IMR-90 (cell line): Measurements from ENCODE around the gene NRARP. TPM values are rescaled to one million over a fixed set of nuclear protein-coding genes. Genes with fewer than 3 reads are reported as not detected.
A peak's percentile ranks its signal among the peaks of the same experiment; 100 is the strongest.

ENCODE experiments used
- ATAC-seq: fragments of 200-7000 bp; cut with Tn5 transposase; 2 replicates; pipeline ENCODE4 v1.9.1; 2020; ENCODE audit warnings: low read depth, mild to moderate bottlenecking, moderate library complexity
- BruUV-seq: library from RNA; stranded (reverse); fragments of 400-500 nt; replicated peaks from 2 replicates; lab custom pipeline; 2021; lab: Mats Ljungman, UMichigan
- CTCF ChIA-PET: fragments of 300-600 bp; formaldehyde crosslinking; extraction: SDS; loops from one replicate; lab custom pipeline; 2021; ENCODE audit warnings: antibody characterized with exemption; lab: Yijun Ruan, JAX
- POLR2A ChIA-PET: fragments of 300-600 bp; sonication (Branson Sonifier 250); formaldehyde crosslinking; loops from one replicate; lab custom pipeline; 2022; ENCODE audit warnings: antibody characterized with exemption; ENCODE audit not compliant: unreplicated experiment; lab: Charles Lee
- DNase-seq: peaks from one replicate; pipeline ENCODE4 v3.0.0; 2013
- H2AFZ ChIP-seq: replicated peaks from 2 replicates; pipeline ENCODE3; 2013; ENCODE audit warnings: low read length, mild to moderate bottlenecking; ENCODE audit not compliant: poor library complexity
- H2AK5ac ChIP-seq: 2 replicates; pipeline ENCODE4 v1.6.1; 2013; ENCODE audit warnings: low read depth, low read length, inconsistent platforms
- H2AK9ac ChIP-seq: replicated peaks from 2 replicates; pipeline ENCODE3; 2013; ENCODE audit warnings: mild to moderate bottlenecking, low read depth, low read length, moderate library complexity; ENCODE audit not compliant: poor library complexity
- H2BK120ac ChIP-seq: 2 replicates; pipeline ENCODE4 v1.6.1; 2013; ENCODE audit warnings: low read depth, low read length, inconsistent platforms
- H2BK15ac ChIP-seq: 3 replicates; pipeline ENCODE4 v1.6.1; 2013; ENCODE audit warnings: low read depth, low read length, inconsistent platforms
- H2BK20ac ChIP-seq: 2 replicates; pipeline ENCODE4 v1.6.1; 2013; ENCODE audit warnings: low read depth, mild to moderate bottlenecking, inconsistent platforms, low read length, moderate library complexity
- H2BK5ac ChIP-seq: 2 replicates; pipeline ENCODE4 v1.6.1; 2013; ENCODE audit warnings: mild to moderate bottlenecking, low read depth, low read length, inconsistent platforms; ENCODE audit not compliant: poor library complexity, severe bottlenecking
- H3K14ac ChIP-seq: replicated peaks from 2 replicates; pipeline ENCODE4 v1.6.1; 2013; ENCODE audit warnings: low read depth, low read length, inconsistent platforms
- H3K18ac ChIP-seq: 2 replicates; pipeline ENCODE4 v1.6.1; 2013; ENCODE audit warnings: low read depth, low read length, control low read depth
- H3K23ac ChIP-seq: 2 replicates; pipeline ENCODE4 v1.6.1; 2013; ENCODE audit warnings: low read depth, low read length, inconsistent platforms
- H3K27ac ChIP-seq: 2 replicates; pipeline ENCODE4 v1.5.1; 2013; ENCODE audit warnings: mild to moderate bottlenecking, control low read depth, low read length; ENCODE audit not compliant: insufficient read depth
- H3K27me3 ChIP-seq: 2 replicates; pipeline ENCODE4 v1.6.1; 2013; ENCODE audit warnings: low read length; ENCODE audit not compliant: control insufficient read depth, insufficient read depth
- H3K36me3 ChIP-seq: 2 replicates; pipeline ENCODE4 v1.6.1; 2013; ENCODE audit warnings: low read length, mixed read lengths; ENCODE audit not compliant: control insufficient read depth, insufficient read depth
- H3K4ac ChIP-seq: 2 replicates; pipeline ENCODE4 v1.6.1; 2013; ENCODE audit warnings: low read depth, low read length, inconsistent platforms
- H3K4me1 ChIP-seq: 2 replicates; pipeline ENCODE4 v1.6.1; 2013; ENCODE audit warnings: low read length, mixed read lengths; ENCODE audit not compliant: control insufficient read depth, insufficient read depth
- H3K4me2 ChIP-seq: 2 replicates; pipeline ENCODE4 v1.6.1; 2013; ENCODE audit warnings: low read depth, mild to moderate bottlenecking, control low read depth, low read length, moderate library complexity
- H3K4me3 ChIP-seq: 2 replicates; pipeline ENCODE4 v1.5.1; 2013; ENCODE audit warnings: low read depth, mild to moderate bottlenecking, control low read depth, low read length, moderate library complexity; ENCODE audit not compliant: insufficient read depth
- H3K56ac ChIP-seq: 2 replicates; pipeline ENCODE4 v1.6.1; 2013; ENCODE audit warnings: low read length, inconsistent platforms; ENCODE audit not compliant: insufficient read depth; ENCODE audit errors: extremely low read depth
- H3K79me1 ChIP-seq, 2 experiments: 2 replicates each; pipeline ENCODE4 v1.6.1; 2013; ENCODE audit warnings: low read length in 2 of 2, inconsistent platforms in 1 of 2, low read depth in 1 of 2
- H3K9ac ChIP-seq: 2 replicates; pipeline ENCODE4 v1.6.1; 2013; ENCODE audit warnings: low read depth, low read length, control low read depth
- H3K9me1 ChIP-seq: 2 replicates; pipeline ENCODE4 v1.6.1; 2013; ENCODE audit warnings: low read length, inconsistent platforms; ENCODE audit not compliant: insufficient read depth
- H3K9me3 ChIP-seq: 2 replicates; pipeline ENCODE4 v1.6.1; 2013; ENCODE audit warnings: low read length; ENCODE audit not compliant: control insufficient read depth, insufficient read depth
- H4K20me1 ChIP-seq: 2 replicates; pipeline ENCODE4 v1.6.1; 2013; ENCODE audit warnings: low read length, inconsistent platforms; ENCODE audit not compliant: insufficient read depth
- H4K5ac ChIP-seq: 2 replicates; pipeline ENCODE4 v1.6.1; 2013; ENCODE audit warnings: mild to moderate bottlenecking, low read depth, low read length, control low read depth
- H4K8ac ChIP-seq, 2 experiments: 2 replicates each; pipeline ENCODE4 v1.6.1; 2013; ENCODE audit warnings: low read depth in 2 of 2, low read length in 2 of 2, control low read depth in 1 of 2, inconsistent platforms in 1 of 2
- H4K91ac ChIP-seq: 2 replicates; pipeline ENCODE4 v1.6.1; 2013; ENCODE audit warnings: low read depth, low read length, inconsistent platforms; ENCODE audit not compliant: insufficient read depth
- MXI1 ChIP-seq: IDR thresholded peaks from 2 replicates; pipeline ENCODE4 v1.6.1; 2012; ENCODE audit warnings: low read depth, mild to moderate bottlenecking, low read length, moderate library complexity, borderline replicate concordance
- NFE2L2 ChIP-seq: fragments of 150-350 bp; IDR thresholded peaks from 2 replicates; pipeline ENCODE4 v1.6.1; 2016; ENCODE audit warnings: low read depth, mild to moderate bottlenecking, low read length
- POLR2A ChIP-seq: IDR thresholded peaks from 2 replicates; pipeline ENCODE4 v1.6.1; 2012; ENCODE audit warnings: mild to moderate bottlenecking, low read depth, low read length
- RAD21 ChIP-seq: IDR thresholded peaks from 2 replicates; pipeline ENCODE4 v1.6.1; 2012; ENCODE audit warnings: low read length, improper control_type of control experiment
- RFX5 ChIP-seq: IDR thresholded peaks from 2 replicates; pipeline ENCODE4 v1.8.0; 2012; ENCODE audit warnings: low read depth, mild to moderate bottlenecking, low read length, moderate library complexity
- WGBS, 2 experiments: methylation state at CpG; one replicate each; pipeline versions ENCODE4 v1.1.5 to v1.1.7; 2013; ENCODE audit warnings: missing lambda C conversion rate in 2 of 2; ENCODE audit not compliant: insufficient read length in 1 of 2; ENCODE audit errors: extremely low coverage in 2 of 2; 5-methylcytosine and 5-hydroxymethylcytosine counted together
- dilution Hi-C: fragments of 300-500 bp; cut with HindIII; formaldehyde crosslinking; loops from one replicate; pipeline ENCODE4 v1.14.3; 2018; ENCODE audit warnings: low sequenced_read_pairs; ENCODE audit not compliant: unreplicated experiment
- in situ Hi-C: fragments of 300-500 bp; cut with MboI; formaldehyde crosslinking; loops from 3 replicates; pipeline ENCODE4 v1.14.3; 2019; ENCODE audit warnings: low sequenced_read_pairs, inconsistent platforms, mixed read lengths
- intact Hi-C: fragments of 100-400 bp; cut with micrococcal nuclease; formaldehyde crosslinking; loops from 2 replicates; pipeline ENCODE4 v1.10.0; 2022
- polyA plus RNA-seq, 3 experiments: library from polyadenylated mRNA; depleted of rRNA; stranded (reverse); fragments of >200 nt; gene quantifications; 2 replicates each; pipeline ENCODE4 v1.2.3, GENCODE V29; 2012; ENCODE audit warnings: low replicate concordance in 1 of 3
- total RNA-seq: library from RNA; depleted of rRNA; stranded (reverse); fragments of >200 nt; gene quantifications from 2 replicates; pipeline ENCODE4 v1.2.3, GENCODE V29; 2012

The NRARP gene
- total and polyA plus RNA-seq, 2 of the 4 experiments (the other 2 are of a cell fraction): 0.15 TPM; not detected in 1

DNA sequence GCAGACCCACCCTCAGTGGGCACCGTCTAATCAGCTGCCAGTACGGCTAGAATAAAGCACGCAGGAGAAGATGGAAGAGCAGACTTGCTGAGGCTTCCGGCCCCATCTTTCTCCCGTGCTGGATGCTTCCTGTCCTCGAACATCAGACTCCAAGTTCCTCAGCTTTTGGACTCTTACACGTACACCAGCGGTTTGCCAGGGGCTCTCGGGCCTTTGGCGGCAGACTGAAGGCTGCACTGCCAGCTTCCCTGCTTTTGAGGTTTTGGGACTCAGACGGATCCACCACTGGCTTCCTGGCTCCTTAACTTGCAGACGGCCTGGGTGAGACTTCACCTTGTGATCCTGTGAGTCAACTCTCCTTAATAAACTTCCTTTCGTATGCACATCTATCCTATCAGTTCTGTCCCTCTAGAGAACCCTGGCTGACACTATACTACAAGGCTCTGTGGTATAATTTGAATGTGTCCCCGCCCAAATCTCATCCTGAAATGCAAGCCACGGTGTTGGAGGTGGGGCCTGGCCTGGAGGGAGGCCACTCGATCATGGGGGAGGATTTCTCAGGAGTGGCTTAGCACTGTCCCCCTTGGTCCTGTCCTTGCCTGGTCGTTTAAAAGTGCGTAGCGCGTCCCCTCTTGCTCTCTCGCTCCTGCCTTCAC, 31.1 kb upstream of the NRARP start:
- CTCF ChIA-PET: no interaction called here
- intact Hi-C loops: no loop called here
- POLR2A ChIA-PET: no interaction called here

More for the DNA sequence above, 31.1 kb upstream of the NRARP start:
- H3K4me2 ChIP-seq: no peak overlapping the region
- no peak overlapping the region for H4K91ac ChIP-seq
- no peak for TF ChIP-seq NFE2L2
- no peak for TF ChIP-seq POLR2A
- TF ChIP-seq MXI1: no peak
- TF ChIP-seq RAD21: no peak
- TF ChIP-seq RFX5: no peak
- DNase-seq: peak; percentile 14
- no peak overlapping the region for H2AK9ac ChIP-seq
- H2BK120ac ChIP-seq: no peak overlapping the region
- H2AFZ ChIP-seq: no peak overlapping the region
- no peaks in the 10 kb centered on the region for H3K79me1 ChIP-seq
- H3K4me3 ChIP-seq: no peak overlapping the region
- H2BK20ac ChIP-seq: no peak overlapping the region
- ATAC-seq: 0 out of 2 replicates have a peak, but pooled peaks have one; percentile 24
- H3K14ac ChIP-seq: no peak overlapping the region
- H3K9me1 ChIP-seq: no peaks in the 10 kb centered on the region
- no peak overlapping the region for H3K27ac ChIP-seq
- H3K36me3 ChIP-seq: no peaks in the 10 kb centered on the region
- no peak overlapping the region for H3K9ac ChIP-seq
- 65% methylated on average over 14 of the region's 21 CpGs; no CpG with 5 or more reads in 1 of the 2 experiments for WGBS, 2 experiments
- no peaks in the 10 kb centered on the region for H3K27me3 ChIP-seq
- BruUV-seq: no TSS peak
- no peak overlapping the region for H2AK5ac ChIP-seq
- no peak overlapping the region for H3K4ac ChIP-seq
- H4K8ac ChIP-seq: no peak overlapping the region
- peaks cover 4% of the 10 kb centered on the region; the same call in 1 of the 2 replicates for H3K9me3 ChIP-seq
- no peak overlapping the region for H2BK5ac ChIP-seq
- no peak overlapping the region for H2BK15ac ChIP-seq
- no peaks in the 10 kb centered on the region for H4K20me1 ChIP-seq
- H3K56ac ChIP-seq: no peak overlapping the region
- in situ Hi-C loops (no loop called here), dilution Hi-C loops (no loop called here)
- H3K23ac ChIP-seq: no peak overlapping the region
- H3K18ac ChIP-seq: no peak overlapping the region
- no peak overlapping the region for H4K5ac ChIP-seq
- no peaks in the 10 kb centered on the region for H3K4me1 ChIP-seq
